GM23248 (cell line): Measurements from ENCODE around the gene METTL1.

Source experiments
- EZH2 ChIP-seq: fragments of 200-600 bp; sonication (generic); IDR thresholded peaks from 2 replicates; pipeline ENCODE4 v1.6.1; 2018; ENCODE audit warnings: antibody characterized with exemption, mild to moderate bottlenecking; ENCODE audit not compliant: insufficient read depth, poor library complexity, severe bottlenecking
- EZH2phosphoT487 ChIP-seq: fragments of 200-600 bp; sonication (generic); IDR thresholded peaks from 2 replicates; pipeline ENCODE4 v1.6.1; 2018; ENCODE audit warnings: antibody characterized with exemption, moderate library complexity, mild to moderate bottlenecking, low read depth; ENCODE audit not compliant: insufficient read depth

DNA sequence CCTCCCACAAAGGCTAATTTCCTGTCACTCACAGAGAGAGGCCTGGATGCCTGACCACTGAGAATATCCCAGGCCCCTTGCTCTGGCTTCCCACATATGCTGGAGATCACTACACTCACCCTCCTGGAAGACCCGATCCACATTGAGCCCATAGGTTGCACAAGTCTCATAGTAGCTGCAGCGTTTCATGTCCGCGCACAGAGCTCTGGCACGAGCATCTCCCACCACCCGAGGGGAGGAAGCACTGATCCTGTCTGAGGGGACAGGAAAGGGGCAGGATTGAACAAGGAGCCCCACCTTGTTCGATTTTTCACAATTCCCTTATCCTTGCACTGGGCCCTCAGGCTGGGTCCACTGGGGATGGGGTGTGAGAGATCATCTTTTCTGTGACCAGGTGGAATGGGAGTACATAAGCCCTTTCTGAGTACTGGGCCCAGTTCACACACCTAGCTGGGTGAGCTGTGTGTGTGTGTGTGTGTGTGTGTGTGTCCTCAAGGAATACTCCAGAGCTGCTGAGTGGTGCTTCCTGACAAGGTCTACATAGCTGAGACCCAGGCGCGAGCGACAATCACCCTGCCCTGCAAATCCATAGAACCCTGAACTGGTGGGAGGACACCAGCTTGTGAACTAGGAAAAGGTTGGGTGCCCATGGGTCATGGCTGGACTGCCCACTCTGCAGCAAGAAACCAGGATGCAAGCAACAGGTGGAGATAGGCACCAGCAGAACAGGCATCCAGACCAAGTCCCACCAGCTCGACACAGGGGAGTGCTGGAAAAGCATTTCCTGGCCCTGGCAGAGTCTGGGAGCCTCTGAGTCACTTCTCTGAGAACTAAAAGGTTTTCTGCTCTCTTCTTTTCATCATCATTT, 38.9 kb downstream of the METTL1 start:
- TF ChIP-seq EZH2 (no peak), EZH2phosphoT487 (no peak)
